GM23248 (cell line): ENCODE results near the gene DRC3.

Experiments
- EZH2 ChIP-seq: fragments of 200-600 bp; sonication (generic); IDR thresholded peaks from 2 replicates; pipeline ENCODE4 v1.6.1; 2018; ENCODE audit warnings: antibody characterized with exemption, mild to moderate bottlenecking; ENCODE audit not compliant: insufficient read depth, poor library complexity, severe bottlenecking
- EZH2phosphoT487 ChIP-seq: fragments of 200-600 bp; sonication (generic); IDR thresholded peaks from 2 replicates; pipeline ENCODE4 v1.6.1; 2018; ENCODE audit warnings: antibody characterized with exemption, moderate library complexity, mild to moderate bottlenecking, low read depth; ENCODE audit not compliant: insufficient read depth

DNA sequence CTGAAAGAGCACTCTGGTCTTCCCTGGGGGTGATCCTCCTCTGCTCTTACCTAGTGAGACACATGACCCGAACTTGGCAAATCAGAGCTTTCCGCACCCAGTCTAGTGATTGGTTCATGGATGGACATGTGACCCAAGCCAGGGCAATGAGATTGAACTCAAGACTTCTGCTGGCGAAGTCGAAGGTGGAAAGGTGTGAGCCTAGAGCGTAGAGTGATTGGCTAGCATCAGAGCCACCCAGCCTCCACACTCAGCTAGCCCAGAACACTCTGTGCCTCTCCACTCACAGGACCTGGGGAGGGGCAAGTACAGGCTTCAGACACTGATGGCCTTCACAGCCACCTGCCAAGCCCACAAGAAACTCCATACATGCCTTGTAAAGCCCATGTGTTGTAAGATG, 48.7 kb downstream of the DRC3 start:
- TF ChIP-seq EZH2: no peak
- TF ChIP-seq EZH2phosphoT487: no peak
